Stimulated activated memory B cell treated with anti-CD40 and anti-IgM and Interleukin-4, amounts not matched to agents 10 μg/mL and 1 μg/mL and 100 μg/mL, for 72 hours (primary cell): ENCODE data around the gene SMC6.

Experiments
- ATAC-seq: fragments of 150-1000 bp; cut with Tn5 transposase; 2 replicates; pipeline ENCODE4 v1.10.0; 2021
- H3K27ac Mint-ChIP-seq: one replicate; pipeline ENCODE4 v1.8.0; 2022; ENCODE audit warnings: mild to moderate bottlenecking, mixed read lengths
- H3K27me3 Mint-ChIP-seq: one replicate; pipeline ENCODE4 v1.8.0; 2022; ENCODE audit warnings: mixed read lengths
- H3K36me3 Mint-ChIP-seq: one replicate; pipeline ENCODE4 v1.8.0; 2022; ENCODE audit warnings: mixed read lengths
- H3K4me1 Mint-ChIP-seq: one replicate; pipeline ENCODE4 v1.8.0; 2022; ENCODE audit warnings: mixed read lengths
- H3K4me3 Mint-ChIP-seq: one replicate; pipeline ENCODE4 v1.8.0; 2022; ENCODE audit warnings: mild to moderate bottlenecking, moderate library complexity, mixed read lengths
- H3K9me3 Mint-ChIP-seq: one replicate; pipeline ENCODE4 v1.8.0; 2022; ENCODE audit warnings: mixed read lengths

Gene SMC6

DNA sequence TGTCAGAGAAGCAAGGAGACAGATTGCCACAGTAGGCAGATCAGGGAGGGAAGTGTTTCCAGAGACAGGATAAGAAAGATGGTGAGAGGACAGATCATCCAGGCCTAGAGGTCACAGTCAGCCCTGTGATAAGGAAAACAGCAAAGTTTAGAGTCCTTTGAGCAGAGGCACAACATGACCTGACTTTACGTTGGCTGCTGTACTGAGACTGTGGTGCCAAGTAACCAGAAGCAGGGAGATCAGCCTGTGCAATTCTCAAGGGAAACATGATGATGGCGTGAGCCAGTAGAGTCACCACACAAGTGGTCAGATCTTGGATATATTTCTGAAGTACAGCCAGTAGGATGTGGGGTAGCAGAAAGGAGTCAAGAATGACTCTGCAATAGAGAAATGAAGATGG, 43.7 kb downstream of the SMC6 start:
- Mint-ChIP-seq H3K4me3 (no peak overlapping the region), H3K27me3 (no peaks in the 10 kb centered on the region), H3K36me3 (peaks cover 40% of the 10 kb centered on the region), H3K27ac (no peak overlapping the region), H3K4me1 (no peaks in the 10 kb centered on the region), H3K9me3 (no peaks in the 10 kb centered on the region)
- ATAC-seq = no peak

DNA sequence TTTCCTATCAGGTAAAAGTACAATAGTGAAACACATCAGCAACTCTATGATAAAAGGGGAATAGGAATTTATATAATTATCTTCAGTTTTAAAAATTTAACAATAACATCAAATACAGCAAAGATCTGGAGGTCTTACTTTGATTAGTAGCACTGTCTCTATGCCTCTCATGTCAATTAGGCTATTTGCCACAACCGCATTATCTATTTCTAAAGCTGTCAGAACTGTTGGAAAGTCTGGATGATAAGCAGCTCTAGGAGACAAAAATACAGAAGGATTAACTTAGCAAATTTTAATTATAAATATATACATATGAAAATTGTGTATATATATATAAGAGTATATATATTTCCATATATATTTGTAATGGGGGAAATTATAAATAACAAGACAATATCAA, 45.1 kb downstream of the SMC6 start:
- Mint-ChIP-seq H3K36me3 (peaks cover 38% of the 10 kb centered on the region), H3K9me3 (no peaks in the 10 kb centered on the region), H3K27me3 (no peaks in the 10 kb centered on the region), H3K4me1 (no peaks in the 10 kb centered on the region), H3K4me3 (no peak overlapping the region), H3K27ac (no peak overlapping the region)
- ATAC-seq = no peak

DNA sequence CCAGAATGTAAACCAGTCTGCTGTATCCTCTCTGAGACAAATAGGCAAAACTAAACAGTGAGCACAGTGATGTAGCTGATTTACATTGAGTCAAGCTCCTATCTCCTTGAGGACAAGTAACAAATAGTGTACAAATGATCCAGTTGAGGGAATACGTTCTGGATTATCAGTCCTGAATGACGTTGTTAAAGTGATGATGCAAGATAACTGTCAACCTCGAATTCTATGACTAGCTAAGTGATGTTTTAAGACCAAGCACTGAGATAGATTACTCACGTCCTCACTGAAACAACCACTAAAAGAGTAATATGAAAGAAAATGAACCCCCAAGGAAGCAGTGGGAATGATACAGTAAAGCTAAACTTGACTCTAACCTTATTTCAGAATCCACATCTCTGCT, 46.8 kb downstream of the SMC6 start:
- no peak for ATAC-seq
- Mint-ChIP-seq H3K36me3 (peaks cover 40% of the 10 kb centered on the region), H3K4me1 (no peaks in the 10 kb centered on the region), H3K27ac (peak overlapping the region; percentile 64), H3K9me3 (no peaks in the 10 kb centered on the region), H3K27me3 (no peaks in the 10 kb centered on the region), H3K4me3 (no peak overlapping the region)

DNA sequence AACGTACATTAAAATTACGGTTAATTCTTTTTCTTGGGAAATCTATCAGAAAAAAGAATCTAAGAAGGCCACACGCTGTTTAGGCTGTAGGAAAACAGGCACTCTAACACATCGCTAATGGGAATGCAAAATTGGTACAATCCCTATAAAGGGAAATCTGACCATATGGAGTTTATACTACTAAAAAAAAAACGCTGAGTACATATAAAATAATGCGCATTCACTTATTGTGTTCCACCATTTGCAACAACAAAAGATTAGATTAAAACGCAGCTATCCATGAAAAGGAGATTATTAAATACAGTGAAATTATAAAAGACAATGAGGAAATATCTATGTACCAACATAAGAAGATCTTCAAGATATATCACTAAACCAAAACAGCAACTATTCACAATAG, 62.8 kb downstream of the SMC6 start:
- peaks cover 6% of the 10 kb centered on the region for H3K4me1 Mint-ChIP-seq
- H3K4me3 Mint-ChIP-seq = no peak overlapping the region
- peaks cover 45% of the 10 kb centered on the region for H3K36me3 Mint-ChIP-seq
- ATAC-seq = no peak
- H3K27ac Mint-ChIP-seq = no peak overlapping the region
- no peaks in the 10 kb centered on the region for H3K27me3 Mint-ChIP-seq
- no peaks in the 10 kb centered on the region for H3K9me3 Mint-ChIP-seq

DNA sequence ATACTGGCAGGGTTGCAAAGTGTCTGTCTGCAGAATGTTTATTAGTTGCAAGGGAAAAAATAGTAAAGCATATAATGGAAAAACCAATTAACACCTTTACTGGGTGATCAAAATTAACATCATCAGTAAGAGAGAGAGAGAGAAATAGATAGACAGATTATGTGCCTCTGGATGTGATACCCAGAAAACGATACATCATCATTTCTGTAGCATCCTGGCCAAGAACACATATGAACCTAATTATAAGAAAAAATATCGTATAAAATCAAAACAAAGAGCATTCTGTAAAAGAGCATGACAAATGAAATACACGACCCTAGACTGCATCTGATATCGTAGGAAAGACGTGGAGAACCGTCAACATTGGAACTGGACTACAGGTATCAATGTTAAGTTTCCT, 64.6 kb downstream of the SMC6 start:
- Mint-ChIP-seq H3K4me1 (peaks cover 6% of the 10 kb centered on the region), H3K9me3 (no peaks in the 10 kb centered on the region), H3K4me3 (no peak overlapping the region), H3K27me3 (no peaks in the 10 kb centered on the region), H3K27ac (no peak overlapping the region), H3K36me3 (peaks cover 51% of the 10 kb centered on the region)
- no peak for ATAC-seq

DNA sequence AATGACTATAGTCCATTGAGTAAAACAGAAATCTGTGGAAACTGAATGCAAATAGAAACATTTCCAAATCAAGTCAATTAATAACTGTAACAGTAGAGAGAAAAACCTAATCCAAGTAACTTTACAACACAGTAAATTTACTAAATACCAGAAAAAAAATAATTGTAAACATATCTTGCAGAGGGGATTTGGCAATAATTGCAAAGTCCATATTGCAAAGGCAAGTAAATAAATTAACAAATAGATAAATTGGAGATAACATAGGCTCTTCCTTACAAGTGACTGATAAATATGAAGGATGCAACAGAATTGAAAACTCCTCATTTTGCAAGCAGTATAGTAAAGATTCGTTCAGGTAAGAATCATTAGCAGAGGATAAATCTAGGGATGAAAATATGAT, 65.0 kb downstream of the SMC6 start:
- H3K27me3 Mint-ChIP-seq = no peaks in the 10 kb centered on the region
- no peaks in the 10 kb centered on the region for H3K9me3 Mint-ChIP-seq
- ATAC-seq = no peak
- no peak overlapping the region for H3K27ac Mint-ChIP-seq
- peaks cover 6% of the 10 kb centered on the region for H3K4me1 Mint-ChIP-seq
- H3K36me3 Mint-ChIP-seq = peaks cover 51% of the 10 kb centered on the region
- no peak overlapping the region for H3K4me3 Mint-ChIP-seq

DNA sequence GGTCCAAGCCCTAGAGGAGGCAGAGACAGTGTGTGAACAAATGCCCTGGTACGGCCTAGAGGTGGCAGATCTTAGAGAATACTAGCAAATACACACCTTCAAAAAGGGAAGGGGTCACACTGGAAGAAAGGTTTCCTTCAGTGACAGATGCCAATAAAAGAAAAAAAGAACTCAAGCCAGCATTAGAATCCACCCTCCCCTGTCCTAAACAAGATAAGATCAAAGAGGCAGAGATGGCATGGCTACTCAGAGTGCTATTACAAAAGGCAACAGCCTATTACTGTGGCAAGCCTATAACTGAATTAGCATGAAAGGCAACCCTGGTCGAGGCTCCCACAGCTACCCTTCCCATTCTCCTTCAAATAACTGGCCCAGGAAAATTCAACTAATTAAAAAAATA, 69.6 kb downstream of the SMC6 start:
- peaks cover 6% of the 10 kb centered on the region for H3K4me1 Mint-ChIP-seq
- H3K27me3 Mint-ChIP-seq = no peaks in the 10 kb centered on the region
- H3K36me3 Mint-ChIP-seq = peaks cover 66% of the 10 kb centered on the region
- no peak for ATAC-seq
- H3K27ac Mint-ChIP-seq = no peak overlapping the region
- no peak overlapping the region for H3K4me3 Mint-ChIP-seq
- H3K9me3 Mint-ChIP-seq = no peaks in the 10 kb centered on the region

DNA sequence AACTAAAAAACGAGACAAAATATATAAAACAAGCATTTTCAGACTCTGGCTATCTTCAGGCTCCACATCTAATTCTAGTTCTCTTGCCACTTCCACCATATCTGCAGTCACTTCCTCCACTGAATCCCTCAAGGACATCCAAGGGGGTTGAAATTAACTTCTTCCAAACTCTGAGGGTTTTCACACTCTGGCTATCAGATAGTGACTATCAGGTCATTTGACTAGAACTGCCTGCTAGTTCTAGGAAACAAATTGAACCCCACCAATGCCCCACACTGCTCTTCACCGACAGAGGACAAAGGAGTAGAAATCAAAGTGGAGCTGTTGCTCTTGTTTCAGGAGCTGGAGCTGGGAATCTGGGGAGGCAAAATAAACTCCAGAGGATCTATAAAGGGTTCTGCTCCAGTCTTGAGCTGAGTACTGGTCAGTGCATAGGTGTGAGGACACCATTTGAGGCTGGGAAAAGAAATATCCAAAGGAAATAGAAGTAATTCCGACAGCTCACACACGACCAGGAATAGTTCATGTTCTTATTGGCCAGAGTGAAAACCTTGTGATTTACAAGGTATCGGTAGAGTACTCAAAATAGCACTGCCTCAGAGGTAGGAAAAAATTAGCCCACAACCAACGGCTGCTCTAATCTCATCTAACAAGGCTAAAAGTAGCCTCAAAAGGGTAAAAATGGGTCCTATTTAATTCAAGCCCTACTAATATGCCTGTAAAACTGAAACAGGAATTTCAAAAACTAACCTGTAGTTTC, 71.3 kb downstream of the SMC6 start:
- no peak overlapping the region for H3K4me3 Mint-ChIP-seq
- H3K27me3 Mint-ChIP-seq = no peaks in the 10 kb centered on the region
- no peak for ATAC-seq
- no peaks in the 10 kb centered on the region for H3K9me3 Mint-ChIP-seq
- peaks cover 64% of the 10 kb centered on the region for H3K36me3 Mint-ChIP-seq
- peaks cover 3% of the 10 kb centered on the region for H3K4me1 Mint-ChIP-seq
- no peak overlapping the region for H3K27ac Mint-ChIP-seq

DNA sequence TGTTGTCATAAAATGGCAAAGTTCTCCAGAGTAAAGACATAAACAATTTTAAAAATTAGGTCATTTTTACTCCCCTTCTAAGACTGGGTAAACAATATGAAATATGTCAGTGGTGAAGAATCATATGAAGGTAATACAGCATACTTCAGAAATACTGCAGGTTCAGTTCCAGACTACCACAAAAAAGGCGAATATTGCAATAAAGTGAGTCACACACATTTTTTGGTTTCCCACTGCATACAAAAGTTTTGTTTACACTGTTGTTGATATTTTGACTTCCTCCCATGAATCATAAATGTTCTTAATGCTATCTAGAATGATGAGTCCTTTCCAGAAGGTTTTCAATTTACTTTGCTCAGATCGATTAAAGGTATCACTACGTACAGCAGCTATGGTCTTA, 73.5 kb downstream of the SMC6 start:
- H3K27me3 Mint-ChIP-seq = no peaks in the 10 kb centered on the region
- no peak for ATAC-seq
- no peaks in the 10 kb centered on the region for H3K4me1 Mint-ChIP-seq
- H3K27ac Mint-ChIP-seq = no peak overlapping the region
- H3K4me3 Mint-ChIP-seq = no peak overlapping the region
- H3K36me3 Mint-ChIP-seq = peaks cover 72% of the 10 kb centered on the region
- no peaks in the 10 kb centered on the region for H3K9me3 Mint-ChIP-seq

DNA sequence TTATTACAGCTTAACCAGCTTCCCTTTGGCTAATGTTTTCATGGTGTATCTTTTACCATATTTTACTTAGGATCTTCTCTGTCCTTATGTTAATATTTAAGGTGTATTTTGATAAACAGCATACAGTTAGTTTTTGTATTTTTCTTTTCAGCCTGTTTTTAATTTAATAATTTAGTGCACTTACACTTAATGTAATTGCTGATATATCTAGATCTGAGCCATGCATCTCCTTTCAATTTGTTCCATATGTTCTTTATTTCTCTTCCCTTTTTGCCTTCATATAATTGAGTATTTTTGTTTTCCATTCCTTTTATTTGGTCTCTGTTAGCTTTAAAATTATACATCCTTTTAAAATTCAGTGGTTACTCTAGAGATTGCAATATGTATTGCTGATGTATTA, 78.8 kb downstream of the SMC6 start:
- no peak for ATAC-seq
- H3K27ac Mint-ChIP-seq = peak overlapping the region; percentile 36
- no peaks in the 10 kb centered on the region for H3K9me3 Mint-ChIP-seq
- no peaks in the 10 kb centered on the region for H3K27me3 Mint-ChIP-seq
- H3K4me3 Mint-ChIP-seq = no peak overlapping the region
- peaks cover 52% of the 10 kb centered on the region for H3K36me3 Mint-ChIP-seq
- H3K4me1 Mint-ChIP-seq = no peaks in the 10 kb centered on the region

DNA sequence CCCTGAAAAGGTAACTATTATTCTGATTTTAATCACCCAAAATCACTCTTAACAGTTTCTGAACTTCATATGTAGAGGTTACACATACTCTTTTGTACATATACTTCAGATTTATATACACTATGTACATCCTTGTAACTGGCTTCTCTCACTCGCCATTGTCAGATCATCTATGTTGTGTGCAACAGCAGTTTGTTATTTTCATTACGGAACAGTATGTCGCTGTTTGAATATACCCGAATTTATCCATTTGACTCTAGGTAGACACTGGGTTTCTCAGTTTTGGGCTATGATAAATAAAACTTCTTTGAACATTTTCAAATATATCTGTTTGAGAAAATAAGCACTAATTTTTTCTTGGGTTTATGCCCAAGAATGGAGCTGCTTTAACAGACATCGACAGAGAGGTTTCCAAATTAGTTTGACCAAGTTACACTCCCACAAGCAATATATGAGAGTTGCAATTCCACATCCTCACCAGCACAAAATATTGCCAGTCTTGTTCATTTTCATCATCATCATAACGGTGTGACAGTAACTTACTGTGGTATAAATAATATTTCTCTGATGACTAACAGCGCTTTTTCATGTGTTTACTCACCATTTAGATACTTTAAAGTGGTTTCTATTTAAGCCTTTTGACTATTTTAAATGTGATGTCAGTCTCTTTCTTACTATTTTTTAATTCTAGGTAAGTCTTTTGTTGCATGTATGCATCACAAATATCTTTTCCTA, 80.9 kb downstream of the SMC6 start:
- no peaks in the 10 kb centered on the region for H3K27me3 Mint-ChIP-seq
- no peak for ATAC-seq
- no peaks in the 10 kb centered on the region for H3K4me1 Mint-ChIP-seq
- H3K27ac Mint-ChIP-seq = peak overlapping the region; percentile 28
- peaks cover 60% of the 10 kb centered on the region for H3K36me3 Mint-ChIP-seq
- no peaks in the 10 kb centered on the region for H3K9me3 Mint-ChIP-seq
- H3K4me3 Mint-ChIP-seq = no peak overlapping the region

DNA sequence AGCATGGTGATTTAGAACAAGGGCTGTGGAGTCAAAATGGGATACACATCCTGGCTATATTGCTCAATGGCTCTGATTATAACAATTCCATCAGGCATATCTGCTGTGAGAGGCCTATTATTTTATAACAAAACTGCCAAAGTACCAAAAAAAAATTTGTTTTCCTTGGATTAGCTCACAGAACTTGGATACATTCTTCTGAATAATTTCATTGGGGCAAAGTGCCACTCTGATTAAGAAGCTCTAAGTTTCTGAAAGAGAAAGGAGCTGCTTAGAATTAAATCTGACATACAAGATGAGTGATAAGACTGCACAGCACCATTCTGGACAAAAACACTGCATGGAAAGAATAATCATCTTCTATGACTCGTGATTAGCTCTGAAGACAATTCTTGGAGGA, 85.7 kb downstream of the SMC6 start:
- H3K4me3 Mint-ChIP-seq = no peak overlapping the region
- no peaks in the 10 kb centered on the region for H3K27me3 Mint-ChIP-seq
- peaks cover 48% of the 10 kb centered on the region for H3K36me3 Mint-ChIP-seq
- ATAC-seq = no peak
- no peaks in the 10 kb centered on the region for H3K9me3 Mint-ChIP-seq
- no peaks in the 10 kb centered on the region for H3K4me1 Mint-ChIP-seq
- no peak overlapping the region for H3K27ac Mint-ChIP-seq

DNA sequence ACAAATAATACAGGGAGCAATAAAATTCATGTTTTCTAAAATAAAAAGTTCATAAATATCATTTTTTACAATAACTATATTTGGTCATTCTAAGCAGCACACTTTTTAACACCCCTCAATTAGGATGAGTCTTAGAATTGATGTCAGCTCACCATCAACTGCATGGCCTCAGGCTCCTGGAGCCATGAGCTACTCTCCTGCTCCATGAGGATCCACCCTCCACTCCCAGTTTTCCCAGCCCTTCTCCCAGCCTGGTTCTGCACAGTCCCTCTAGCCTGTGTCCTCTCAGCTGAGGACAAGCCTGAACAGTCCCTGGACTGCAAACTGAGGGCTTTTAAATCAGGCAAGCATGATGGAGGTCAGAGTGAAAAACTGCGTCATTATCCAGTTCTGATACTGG, 89.1 kb downstream of the SMC6 start:
- peaks cover 55% of the 10 kb centered on the region for H3K36me3 Mint-ChIP-seq
- H3K9me3 Mint-ChIP-seq = no peaks in the 10 kb centered on the region
- H3K27ac Mint-ChIP-seq = no peak overlapping the region
- H3K4me3 Mint-ChIP-seq = no peak overlapping the region
- no peaks in the 10 kb centered on the region for H3K27me3 Mint-ChIP-seq
- no peaks in the 10 kb centered on the region for H3K4me1 Mint-ChIP-seq
- ATAC-seq = no peak

DNA sequence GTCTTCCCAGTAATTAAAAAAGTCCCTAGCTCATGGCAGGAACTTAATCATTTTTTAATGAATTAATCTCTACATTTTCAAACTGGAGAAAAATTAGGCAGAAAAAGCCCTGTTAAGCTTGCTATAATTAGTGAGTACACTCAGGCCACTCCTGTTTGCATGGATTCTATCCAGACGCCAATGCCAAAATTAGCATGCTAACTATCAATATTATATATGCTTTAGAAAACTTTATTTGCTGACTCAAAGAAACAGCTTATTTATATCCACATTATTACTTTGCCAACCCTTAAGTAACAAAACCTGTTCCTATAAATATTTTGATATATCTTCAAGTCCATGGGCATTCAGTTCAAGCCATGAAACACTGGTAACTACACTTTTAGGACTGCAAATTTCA, 90.9 kb downstream of the SMC6 start:
- Mint-ChIP-seq H3K4me3 (no peak overlapping the region), H3K27me3 (no peaks in the 10 kb centered on the region), H3K27ac (no peak overlapping the region), H3K9me3 (no peaks in the 10 kb centered on the region), H3K36me3 (peaks cover 44% of the 10 kb centered on the region), H3K4me1 (no peaks in the 10 kb centered on the region)
- no peak for ATAC-seq

DNA sequence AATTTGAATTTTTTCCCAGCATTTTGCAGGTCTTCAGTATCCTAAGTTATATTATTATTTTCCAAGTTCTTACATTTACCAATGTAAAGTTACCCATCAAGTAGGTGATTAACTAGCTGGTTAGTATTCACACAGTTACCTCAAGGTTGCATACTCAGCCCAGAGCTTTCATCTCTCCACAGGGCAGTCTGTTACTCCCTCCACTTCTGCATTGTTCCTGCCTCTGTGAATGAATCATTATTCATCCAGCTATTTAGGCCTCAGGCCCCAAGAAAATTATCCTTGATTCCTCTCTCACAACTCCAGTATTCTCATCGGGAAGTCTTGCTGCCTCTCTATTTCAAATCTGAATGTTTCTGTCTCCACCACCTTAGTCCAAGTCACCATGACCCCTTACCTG, 92.2 kb downstream of the SMC6 start:
- H3K9me3 Mint-ChIP-seq = no peaks in the 10 kb centered on the region
- H3K27me3 Mint-ChIP-seq = no peaks in the 10 kb centered on the region
- ATAC-seq = no peak
- no peaks in the 10 kb centered on the region for H3K4me1 Mint-ChIP-seq
- no peak overlapping the region for H3K27ac Mint-ChIP-seq
- H3K36me3 Mint-ChIP-seq = peaks cover 52% of the 10 kb centered on the region
- H3K4me3 Mint-ChIP-seq = no peak overlapping the region

DNA sequence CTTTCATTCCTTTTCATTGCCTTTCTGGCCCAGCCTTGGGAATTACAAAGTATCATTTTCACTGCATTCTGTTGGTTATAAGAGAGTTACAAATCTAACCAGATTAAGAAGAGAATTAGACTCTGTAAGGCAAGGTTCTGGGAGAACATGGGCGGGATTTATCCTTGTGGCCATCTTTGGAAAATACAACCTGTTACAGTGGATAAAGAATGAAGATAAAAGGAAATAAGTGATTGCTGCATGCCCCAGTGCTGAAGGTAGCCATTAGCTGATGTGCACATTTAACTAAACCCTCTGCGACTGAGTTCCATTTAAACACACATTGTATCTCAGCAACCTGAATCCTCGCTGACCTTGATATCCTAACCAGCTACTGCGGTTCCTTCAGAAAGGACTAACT, 93.4 kb downstream of the SMC6 start:
- H3K9me3 Mint-ChIP-seq = no peaks in the 10 kb centered on the region
- H3K27ac Mint-ChIP-seq = no peak overlapping the region
- no peak overlapping the region for H3K4me3 Mint-ChIP-seq
- no peaks in the 10 kb centered on the region for H3K27me3 Mint-ChIP-seq
- ATAC-seq = no peak
- H3K36me3 Mint-ChIP-seq = peaks cover 46% of the 10 kb centered on the region
- H3K4me1 Mint-ChIP-seq = no peaks in the 10 kb centered on the region
